Measurements from ENCODE around the gene GABRB1.

The GABRB1 gene

DNA sequence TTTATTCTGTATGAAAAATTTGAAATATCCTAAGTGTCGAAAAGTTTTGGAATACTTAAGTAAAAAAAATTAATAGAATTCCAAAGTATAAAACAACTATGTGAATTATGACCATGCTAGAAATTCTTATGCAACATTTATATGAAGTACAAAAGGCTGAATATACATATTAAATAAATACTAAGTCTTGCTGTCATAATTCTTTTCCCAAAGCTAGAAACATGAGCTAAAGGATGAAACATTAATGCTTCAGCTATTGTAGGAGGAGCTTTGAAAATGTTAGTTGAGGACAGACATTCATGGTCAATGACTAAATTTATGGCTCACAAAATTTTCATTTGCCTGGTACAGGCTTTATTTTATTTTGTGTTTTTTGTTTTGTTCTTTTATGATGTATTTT lies 207.3 kb downstream of the GABRB1 start:
- Histone ChIP-seq H3K4me2 (ENCODE audit: insufficient read depth, low read length) (no peak overlapping the region), H3K4me1 (ENCODE audit: insufficient read depth, low read length) (no peaks in the 10 kb centered on the region), H4K20me1 (ENCODE audit: insufficient read depth, low read length) (no peaks in the 10 kb centered on the region), H3K27me3 (ENCODE audit: insufficient read depth, low read length, poor library complexity) (no peaks in the 10 kb centered on the region), H2AFZ (ENCODE audit: low read depth, low read length) (no peak overlapping the region), H3K4me3 (ENCODE audit: low read depth in 1 of 2, low read length in 2 of 2) (no peak overlapping the region), H3K36me3 (ENCODE audit: insufficient read depth, low read length) (no peaks in the 10 kb centered on the region), H3K27ac (ENCODE audit: low read length) (no peak overlapping the region), H3K79me2 (ENCODE audit: insufficient read depth, low read length) (no peaks in the 10 kb centered on the region), H3K9me3 (ENCODE audit: insufficient read depth, low read length, severe bottlenecking) (no peaks in the 10 kb centered on the region), H3K9ac (ENCODE audit: low read depth, low read length) (no peak overlapping the region)
- no peak for ATAC-seq (ENCODE audit: insufficient read depth, low read depth)
- no peak for DNase-seq
- no peak for TF ChIP-seq EZH2 (IDR thresholded peaks at IDR 0.05; ENCODE audit: borderline replicate concordance, low read depth, low read length, severe bottlenecking)
- TF ChIP-seq, protein P1, sequence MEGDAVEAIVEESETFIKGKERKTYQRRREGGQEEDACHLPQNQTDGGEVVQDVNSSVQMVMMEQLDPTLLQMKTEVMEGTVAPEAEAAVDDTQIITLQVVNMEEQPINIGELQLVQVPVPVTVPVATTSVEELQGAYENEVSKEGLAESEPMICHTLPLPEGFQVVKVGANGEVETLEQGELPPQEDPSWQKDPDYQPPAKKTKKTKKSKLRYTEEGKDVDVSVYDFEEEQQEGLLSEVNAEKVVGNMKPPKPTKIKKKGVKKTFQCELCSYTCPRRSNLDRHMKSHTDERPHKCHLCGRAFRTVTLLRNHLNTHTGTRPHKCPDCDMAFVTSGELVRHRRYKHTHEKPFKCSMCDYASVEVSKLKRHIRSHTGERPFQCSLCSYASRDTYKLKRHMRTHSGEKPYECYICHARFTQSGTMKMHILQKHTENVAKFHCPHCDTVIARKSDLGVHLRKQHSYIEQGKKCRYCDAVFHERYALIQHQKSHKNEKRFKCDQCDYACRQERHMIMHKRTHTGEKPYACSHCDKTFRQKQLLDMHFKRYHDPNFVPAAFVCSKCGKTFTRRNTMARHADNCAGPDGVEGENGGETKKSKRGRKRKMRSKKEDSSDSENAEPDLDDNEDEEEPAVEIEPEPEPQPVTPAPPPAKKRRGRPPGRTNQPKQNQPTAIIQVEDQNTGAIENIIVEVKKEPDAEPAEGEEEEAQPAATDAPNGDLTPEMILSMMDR (IDR thresholded peaks at IDR 0.05; ENCODE audit: borderline replicate concordance, extremely low read depth, low read length, poor library complexity, severe bottlenecking), result no peak

DNA sequence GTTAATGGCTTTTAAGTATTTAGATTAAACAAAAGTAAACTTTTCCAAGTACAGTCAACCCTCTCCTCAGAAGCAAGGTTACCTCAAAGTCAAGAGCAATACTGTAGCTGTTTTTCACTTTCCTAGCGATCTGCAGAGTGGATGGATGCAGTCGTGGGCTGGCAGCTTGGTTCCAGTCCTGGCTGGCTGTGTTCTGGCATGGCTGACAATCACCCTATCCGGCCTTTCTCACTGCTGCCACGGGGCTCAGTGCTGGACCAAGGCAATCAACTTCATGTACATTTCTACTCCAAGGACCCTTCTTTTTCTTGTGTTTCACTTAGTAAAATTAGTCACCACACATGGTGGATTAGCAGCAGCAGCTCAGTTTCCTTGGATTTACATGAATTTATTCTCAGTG lies 208.3 kb downstream of the GABRB1 start:
- no peak overlapping the region for H2AFZ ChIP-seq (ENCODE audit: low read depth, low read length)
- TF ChIP-seq EZH2 (IDR thresholded peaks at IDR 0.05; ENCODE audit: borderline replicate concordance, low read depth, low read length, severe bottlenecking), result no peak
- TF ChIP-seq, protein P1 (IDR thresholded peaks at IDR 0.05; ENCODE audit: borderline replicate concordance, extremely low read depth, low read length, poor library complexity, severe bottlenecking), result no peak
- H3K27ac ChIP-seq (ENCODE audit: low read length), result no peak overlapping the region
- H3K9ac ChIP-seq (ENCODE audit: low read depth, low read length), result no peak overlapping the region
- H4K20me1 ChIP-seq (ENCODE audit: insufficient read depth, low read length), result no peaks in the 10 kb centered on the region
- H3K4me1 ChIP-seq (ENCODE audit: insufficient read depth, low read length), result no peaks in the 10 kb centered on the region
- no peak for ATAC-seq (ENCODE audit: insufficient read depth, low read depth)
- no peak overlapping the region for H3K4me3 ChIP-seq (ENCODE audit: low read depth in 1 of 2, low read length in 2 of 2)
- H3K36me3 ChIP-seq (ENCODE audit: insufficient read depth, low read length), result no peaks in the 10 kb centered on the region
- no peaks in the 10 kb centered on the region for H3K27me3 ChIP-seq (ENCODE audit: insufficient read depth, low read length, poor library complexity)
- no peaks in the 10 kb centered on the region for H3K9me3 ChIP-seq (ENCODE audit: insufficient read depth, low read length, severe bottlenecking)
- no peak for DNase-seq
- no peak overlapping the region for H3K4me2 ChIP-seq (ENCODE audit: insufficient read depth, low read length)
- H3K79me2 ChIP-seq (ENCODE audit: insufficient read depth, low read length), result no peaks in the 10 kb centered on the region

DNA sequence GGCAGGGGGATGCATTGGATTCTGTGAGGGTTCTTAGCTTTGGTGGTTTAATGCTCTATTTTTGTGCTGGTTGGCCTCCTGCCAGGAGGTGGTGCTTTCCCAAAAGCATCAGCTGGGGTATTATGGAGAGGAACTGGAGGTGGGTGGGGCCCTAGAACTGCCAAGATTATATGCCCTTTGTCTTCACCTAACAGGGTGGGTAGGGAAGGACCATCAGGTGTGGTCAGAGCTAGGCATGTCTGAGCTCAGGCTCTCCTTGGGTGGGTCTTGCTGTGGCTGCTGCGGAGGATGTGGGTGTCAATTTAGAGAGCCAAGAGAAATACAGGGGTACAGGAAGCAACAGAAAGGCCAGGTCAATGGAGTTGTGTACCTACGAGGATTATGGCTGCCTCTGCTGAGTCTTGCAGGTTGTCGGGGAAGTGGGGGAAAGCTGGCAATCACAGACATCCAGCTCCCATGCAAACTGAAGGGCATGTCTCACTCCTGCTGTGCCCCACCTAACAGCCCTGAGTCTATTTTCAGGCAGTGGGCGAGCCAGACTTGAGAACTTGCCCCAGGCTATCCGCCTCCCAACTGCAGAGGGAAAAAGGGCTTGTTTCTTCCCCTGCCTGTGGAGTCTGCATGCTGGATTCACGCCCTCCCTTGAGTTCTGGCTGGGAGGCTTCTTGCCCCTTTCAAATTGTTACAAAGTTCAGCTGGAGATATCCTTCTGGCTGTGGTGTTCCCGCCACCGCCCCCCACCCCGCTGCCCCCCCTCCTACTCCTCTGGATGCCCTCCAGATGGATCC lies 220.2 kb downstream of the GABRB1 start:
- H3K27me3 ChIP-seq (ENCODE audit: insufficient read depth, low read length, poor library complexity), result no peaks in the 10 kb centered on the region
- no peaks in the 10 kb centered on the region for H3K36me3 ChIP-seq (ENCODE audit: insufficient read depth, low read length)
- no peaks in the 10 kb centered on the region for H4K20me1 ChIP-seq (ENCODE audit: insufficient read depth, low read length)
- H3K9ac ChIP-seq (ENCODE audit: low read depth, low read length), result no peak overlapping the region
- no peak for TF ChIP-seq EZH2 (IDR thresholded peaks at IDR 0.05; ENCODE audit: borderline replicate concordance, low read depth, low read length, severe bottlenecking)
- TF ChIP-seq, protein P1 (IDR thresholded peaks at IDR 0.05; ENCODE audit: borderline replicate concordance, extremely low read depth, low read length, poor library complexity, severe bottlenecking), result no peak
- DNase-seq (no peak), ATAC-seq (ENCODE audit: insufficient read depth, low read depth) (no peak)
- H3K79me2 ChIP-seq (ENCODE audit: insufficient read depth, low read length), result no peaks in the 10 kb centered on the region
- H3K4me3 ChIP-seq (ENCODE audit: low read depth in 1 of 2, low read length in 2 of 2), result no peak overlapping the region
- H3K9me3 ChIP-seq (ENCODE audit: insufficient read depth, low read length, severe bottlenecking), result no peaks in the 10 kb centered on the region
- no peak overlapping the region for H3K4me2 ChIP-seq (ENCODE audit: insufficient read depth, low read length)
- no peak overlapping the region for H3K27ac ChIP-seq (ENCODE audit: low read length)
- H2AFZ ChIP-seq (ENCODE audit: low read depth, low read length), result no peak overlapping the region
- no peaks in the 10 kb centered on the region for H3K4me1 ChIP-seq (ENCODE audit: insufficient read depth, low read length)

Measured in DND-41 (cell line).